Measurements from ENCODE around the gene STATH.

GRCh38 chr4:69999420-69999819 lies 3.7 kb downstream of the STATH start:
- TF ChIP-seq CTCF (IDR thresholded peaks at IDR 0.05) (no peak), EZH2 (IDR thresholded peaks at IDR 0.05; ENCODE audit: borderline replicate concordance, insufficient read depth, low read depth, low read length, poor library complexity, severe bottlenecking) (no peak)
